ENCODE measurements around the gene PRDX1.
"Not testable (repeated sequence)": the region's sequence is repeated elsewhere in the genome, so short reads cannot be mapped to it uniquely, and the experiment has no call there.

PRDX1 gene

GRCh38 chr1:45473302-45473701 lies 48.4 kb downstream of the PRDX1 start:
- H3K4me1 ChIP-seq (ENCODE audit: control insufficient read depth in 5 of 5, insufficient read depth in 5 of 5, low read length in 5 of 5), result no peaks in the 10 kb centered on the region
- H3K9me3 ChIP-seq (ENCODE audit: control insufficient read depth in 5 of 5, low read length in 5 of 5), result no peaks in the 10 kb centered on the region
- H3K27ac ChIP-seq (ENCODE audit: low read depth, low read length), result no peak overlapping the region
- H3K27me3 ChIP-seq (ENCODE audit: control insufficient read depth in 5 of 5, insufficient read depth in 4 of 5, low read length in 5 of 5), result no peaks in the 10 kb centered on the region
- no peak overlapping the region for H3K9ac ChIP-seq (ENCODE audit: low read length in 5 of 5)
- H3K4me3 ChIP-seq (ENCODE audit: low read depth in 1 of 5, low read length in 5 of 5), result no peak overlapping the region
- H3K36me3 ChIP-seq (ENCODE audit: control insufficient read depth in 5 of 5, insufficient read depth in 5 of 5, low read length in 5 of 5), result no peaks in the 10 kb centered on the region

GRCh38 chr1:45470306-45470798 lies 51.3 kb downstream of the PRDX1 start:
- H3K4me1 ChIP-seq (ENCODE audit: control insufficient read depth in 5 of 5, insufficient read depth in 5 of 5, low read length in 5 of 5), result no peaks in the 10 kb centered on the region
- H3K9me3 ChIP-seq (ENCODE audit: control insufficient read depth in 5 of 5, low read length in 5 of 5), result no peaks in the 10 kb centered on the region
- H3K27me3 ChIP-seq (ENCODE audit: control insufficient read depth in 5 of 5, insufficient read depth in 4 of 5, low read length in 5 of 5), result no peaks in the 10 kb centered on the region
- H3K36me3 ChIP-seq (ENCODE audit: control insufficient read depth in 5 of 5, insufficient read depth in 5 of 5, low read length in 5 of 5), result no peaks in the 10 kb centered on the region
- H3K27ac ChIP-seq (ENCODE audit: low read depth, low read length), result no peak overlapping the region
- H3K9ac ChIP-seq (ENCODE audit: low read length in 5 of 5), result no peak overlapping the region
- H3K4me3 ChIP-seq (ENCODE audit: low read depth in 1 of 5, low read length in 5 of 5), result no peak overlapping the region

- H3K27ac ChIP-seq (ENCODE audit: low read depth, low read length); H3K9ac ChIP-seq (ENCODE audit: low read length in 5 of 5); H3K36me3 ChIP-seq (ENCODE audit: control insufficient read depth in 5 of 5, insufficient read depth in 5 of 5, low read length in 5 of 5); H3K4me3 ChIP-seq (ENCODE audit: low read depth in 1 of 5, low read length in 5 of 5); H3K9me3 ChIP-seq (ENCODE audit: control insufficient read depth in 5 of 5, low read length in 5 of 5); H3K4me1 ChIP-seq (ENCODE audit: control insufficient read depth in 5 of 5, insufficient read depth in 5 of 5, low read length in 5 of 5); H3K27me3 ChIP-seq (ENCODE audit: control insufficient read depth in 5 of 5, insufficient read depth in 4 of 5, low read length in 5 of 5): not testable (repeated sequence)
Measured at GRCh38 chr1:45467353-45467752, 54.3 kb downstream of the PRDX1 start.

GRCh38 chr1:45465277-45465676 lies 56.4 kb downstream of the PRDX1 start:
- H3K9me3 ChIP-seq (ENCODE audit: control insufficient read depth in 5 of 5, low read length in 5 of 5), result no peaks in the 10 kb centered on the region
- no peak overlapping the region for H3K27ac ChIP-seq (ENCODE audit: low read depth, low read length)
- H3K4me1 ChIP-seq (ENCODE audit: control insufficient read depth in 5 of 5, insufficient read depth in 5 of 5, low read length in 5 of 5), result no peaks in the 10 kb centered on the region
- H3K9ac ChIP-seq (ENCODE audit: low read length in 5 of 5), result no peak overlapping the region
- no peaks in the 10 kb centered on the region for H3K36me3 ChIP-seq (ENCODE audit: control insufficient read depth in 5 of 5, insufficient read depth in 5 of 5, low read length in 5 of 5)
- no peak overlapping the region for H3K4me3 ChIP-seq (ENCODE audit: low read depth in 1 of 5, low read length in 5 of 5)
- no peaks in the 10 kb centered on the region for H3K27me3 ChIP-seq (ENCODE audit: control insufficient read depth in 5 of 5, insufficient read depth in 4 of 5, low read length in 5 of 5)

Data from subcutaneous abdominal adipose tissue (tissue), 5 donors.